Ammon's horn (tissue), 1 donor: ENCODE results near the gene TSPAN9.

Source experiments
- DNase-seq: peaks from one replicate; pipeline ENCODE4 v3.0.0-alpha.2; 2016; ENCODE audit warnings: low spot score

The TSPAN9 gene

DNA sequence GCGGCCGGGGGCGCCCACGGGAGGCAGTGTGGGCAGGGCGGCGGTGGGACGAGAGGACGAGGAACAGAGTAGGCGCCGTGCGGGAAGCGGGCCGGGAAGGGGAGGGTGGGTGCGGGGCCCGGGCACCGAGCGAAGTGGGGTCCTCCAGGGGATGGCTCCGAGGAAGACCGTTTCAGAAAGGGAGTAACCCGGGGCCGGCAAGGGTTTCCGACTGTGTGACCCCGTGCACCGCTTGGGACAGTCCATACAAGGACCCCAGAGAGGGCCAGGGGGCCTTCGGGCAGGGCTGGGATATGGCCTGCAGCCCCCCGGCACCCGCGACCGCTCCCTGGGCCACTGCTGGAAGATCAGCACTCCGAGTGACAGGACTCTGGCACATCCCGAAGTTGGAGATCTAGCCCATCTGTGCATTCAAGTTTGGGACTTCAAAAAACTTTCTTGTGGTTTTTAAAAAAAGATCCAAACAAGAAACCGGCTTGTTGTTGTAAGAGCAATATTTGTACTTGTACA lies 448 bp downstream of the TSPAN9 start:
- no peak for DNase-seq

DNA sequence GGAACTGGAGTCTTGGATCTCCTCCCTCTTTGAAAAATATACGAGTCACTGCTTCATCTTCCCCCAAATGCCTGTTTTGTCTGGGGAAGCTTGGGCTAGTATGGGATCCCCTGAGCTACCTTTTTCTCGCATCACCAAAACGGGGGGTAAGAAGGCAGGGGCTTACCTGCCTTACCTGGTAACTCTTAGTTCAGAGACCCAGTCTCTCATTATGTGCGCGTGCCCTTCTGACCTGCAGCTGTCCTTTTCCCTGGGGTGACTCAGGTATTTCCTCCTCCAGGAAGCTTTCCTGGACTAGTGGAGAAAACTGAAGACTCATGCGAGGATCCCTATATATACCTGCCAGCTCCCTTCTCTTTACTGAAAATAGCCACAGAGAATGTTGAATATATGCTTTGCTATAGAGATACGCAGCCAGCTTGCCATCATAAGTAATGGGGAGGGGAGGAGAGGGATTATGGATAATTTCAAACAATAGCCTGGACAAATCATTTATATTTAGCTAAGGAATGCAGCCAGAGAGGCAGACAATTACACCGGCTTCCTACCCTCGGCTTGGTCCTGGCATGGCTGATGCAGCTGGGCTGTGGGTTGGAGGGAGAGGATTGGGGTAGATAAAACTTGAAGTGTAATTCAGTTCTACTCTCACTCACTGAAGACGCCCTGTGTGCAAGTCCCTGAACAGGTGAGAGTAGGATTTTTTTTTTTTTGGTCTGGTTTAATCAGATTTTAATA lies 1.1 kb downstream of the TSPAN9 start:
- DNase-seq, result no peak

DNA sequence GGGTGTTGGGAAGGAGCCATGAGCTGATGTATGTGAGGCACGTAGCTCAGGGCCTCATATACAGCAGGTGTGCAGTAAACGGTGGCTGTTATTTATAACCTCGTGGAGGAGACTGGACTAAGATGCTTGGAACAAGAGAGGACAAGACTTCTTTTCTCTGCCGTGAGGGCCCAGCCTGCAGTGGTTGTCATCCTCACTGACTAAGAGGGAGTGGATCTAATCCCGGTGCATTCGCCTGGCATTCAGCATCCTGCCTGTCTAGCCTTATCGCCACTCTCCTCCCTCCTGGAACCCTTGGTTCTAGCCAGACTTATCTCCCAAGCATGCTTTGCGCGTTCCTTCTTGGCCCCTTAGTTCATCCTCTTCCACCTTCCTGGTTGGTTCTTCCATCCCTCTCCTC lies 3.9 kb downstream of the TSPAN9 start:
- no peak for DNase-seq

DNA sequence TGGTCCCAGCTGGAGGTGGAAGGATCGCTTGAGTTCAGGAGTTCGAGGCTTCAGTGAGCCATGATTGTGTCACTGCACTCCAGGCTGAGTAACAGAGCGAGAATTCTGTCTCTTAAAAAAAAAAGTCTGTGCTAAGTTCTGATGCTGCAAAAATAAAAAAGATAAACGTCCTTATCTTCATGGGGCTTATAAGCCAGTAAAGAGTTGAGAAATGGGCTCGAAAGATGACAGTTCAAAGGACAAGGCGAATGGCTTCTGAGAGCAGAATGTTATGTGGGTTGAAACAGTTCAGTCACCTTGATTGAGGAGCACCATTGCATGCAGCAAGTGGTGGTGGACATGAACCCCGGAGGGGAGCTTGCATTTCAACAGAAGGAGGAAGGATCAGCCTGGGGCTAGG lies 4.7 kb downstream of the TSPAN9 start:
- DNase-seq, result no peak

DNA sequence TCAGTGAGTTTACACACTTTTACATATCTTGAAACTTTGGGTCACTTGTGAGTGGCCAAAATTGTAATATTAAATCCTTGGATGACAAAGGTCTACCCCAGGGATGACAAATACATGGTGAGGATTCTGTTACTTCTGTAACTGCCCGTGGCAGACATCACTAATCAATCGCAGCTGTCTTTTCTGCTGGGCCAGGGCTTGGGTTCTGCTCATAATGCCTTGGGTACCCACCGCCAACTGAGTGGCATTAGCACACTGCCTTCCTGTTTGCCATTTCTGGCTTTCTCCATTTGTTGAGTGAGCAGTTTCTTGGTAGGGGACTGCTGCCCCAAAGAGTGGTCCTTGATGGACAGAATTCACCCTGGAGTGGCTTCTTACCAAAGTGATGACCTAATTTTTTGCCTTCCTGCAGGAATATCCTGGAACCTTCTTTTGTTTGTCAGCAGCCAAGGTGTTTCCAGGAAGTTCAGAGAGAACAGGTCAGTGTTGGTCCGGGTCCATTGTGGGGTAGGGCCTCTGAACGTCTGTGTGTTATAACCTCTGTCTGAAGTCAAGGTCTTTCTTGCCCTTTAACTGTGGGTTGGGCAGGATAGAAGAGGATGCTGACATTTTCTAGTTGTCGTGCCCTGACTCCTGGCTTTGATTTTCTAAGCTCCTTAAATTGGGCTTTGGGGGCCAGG lies 6.2 kb downstream of the TSPAN9 start:
- DNase-seq, result no peak

DNA sequence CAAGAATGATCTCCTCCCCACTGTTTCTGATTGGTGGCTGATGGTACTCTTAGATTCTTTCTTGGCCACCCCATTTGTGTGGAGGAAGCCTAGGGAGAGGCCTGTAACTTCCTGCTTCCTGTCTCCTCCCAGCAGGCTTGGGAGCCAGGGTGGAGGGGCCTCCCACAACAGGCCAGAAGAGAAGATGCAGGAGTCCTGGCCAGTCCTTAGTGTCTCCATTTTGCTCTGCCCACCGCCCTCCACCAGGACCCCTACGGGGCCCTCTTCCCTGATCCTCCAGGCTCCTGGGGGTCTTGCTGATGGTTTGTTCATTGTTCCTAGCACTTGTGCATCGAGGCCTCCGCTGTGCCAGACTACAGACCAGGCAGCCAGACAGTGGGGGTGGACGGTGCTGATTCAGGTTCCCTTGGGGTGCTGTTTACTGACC lies 6.8 kb downstream of the TSPAN9 start:
- DNase-seq, result no peak

DNA sequence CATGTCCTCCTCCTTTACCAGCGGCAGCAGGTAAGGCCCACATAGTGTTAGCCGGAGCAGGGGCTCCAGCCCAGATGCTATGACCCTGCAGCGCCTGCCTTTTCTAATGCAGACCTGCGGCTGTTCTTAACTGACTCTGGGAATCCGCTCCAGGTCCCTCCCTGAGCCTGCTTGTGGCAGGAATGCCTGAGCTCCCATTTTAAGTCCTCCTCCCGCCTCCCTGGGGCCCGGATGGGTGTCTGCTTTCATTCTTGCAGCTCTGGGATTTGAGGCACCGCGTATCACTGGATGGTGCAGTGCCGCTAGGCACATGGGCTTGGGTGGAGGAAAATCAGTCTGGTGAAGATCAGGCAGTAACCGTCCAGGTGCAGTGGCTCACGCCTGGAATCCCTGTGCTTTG lies 7.6 kb downstream of the TSPAN9 start:
- no peak for DNase-seq

DNA sequence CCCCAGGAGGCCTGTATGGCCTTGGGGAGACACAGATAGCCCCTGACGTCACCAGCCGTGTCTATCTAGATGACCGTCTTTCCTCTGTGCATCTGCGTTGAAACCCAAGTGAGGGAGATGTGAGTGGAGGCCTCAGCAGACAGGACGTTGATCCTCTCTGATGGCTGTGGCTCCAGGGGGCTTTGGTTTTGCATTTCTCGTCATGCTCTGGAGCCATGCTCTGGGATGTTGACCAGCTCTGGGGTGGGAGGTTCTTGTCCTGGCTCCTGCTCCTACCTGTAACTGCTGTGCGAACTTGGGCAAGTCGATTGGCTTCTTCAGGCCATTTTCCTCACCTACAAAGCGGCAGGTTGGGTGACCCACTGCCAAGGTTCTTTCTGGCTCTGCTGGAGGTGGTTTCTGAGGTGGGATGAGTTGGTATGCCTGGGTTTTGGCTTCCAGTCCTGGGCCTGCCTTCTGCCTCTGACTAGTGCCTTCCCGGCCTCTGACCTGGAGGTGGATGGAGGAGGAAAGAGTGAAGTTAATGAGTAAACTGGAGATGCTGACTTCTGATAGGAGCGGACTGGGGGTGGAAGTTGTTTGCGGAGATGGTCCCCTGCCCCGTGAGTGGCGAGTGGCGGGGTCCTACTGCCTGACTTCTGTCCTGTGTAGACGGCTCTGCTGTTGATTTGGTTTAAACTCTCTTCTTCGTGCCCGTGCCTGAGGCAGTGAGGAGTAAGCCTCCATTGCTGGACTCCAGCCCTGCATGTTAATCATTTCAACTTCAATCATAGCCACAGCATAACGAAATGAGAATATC lies 8.4 kb downstream of the TSPAN9 start:
- no peak for DNase-seq

DNA sequence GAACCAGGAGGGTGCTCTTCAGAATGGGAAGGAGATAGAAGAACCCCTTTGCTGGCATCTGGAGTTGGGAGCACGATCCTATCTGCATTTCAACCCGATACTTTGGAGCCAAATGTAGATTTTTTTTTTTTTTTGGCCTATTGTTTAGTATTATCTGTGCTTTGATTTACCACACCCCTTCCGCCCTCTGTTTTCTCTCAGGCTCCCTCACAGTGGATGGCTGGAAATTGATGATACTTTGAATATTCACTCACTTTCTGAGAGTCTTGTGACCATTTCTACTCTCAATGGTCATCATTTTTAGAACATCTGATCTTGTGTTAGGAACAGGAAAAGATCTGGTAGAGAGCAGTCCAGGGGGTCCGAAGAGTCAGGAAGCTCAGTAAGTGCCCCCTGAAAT lies 9.0 kb downstream of the TSPAN9 start:
- no peak for DNase-seq

DNA sequence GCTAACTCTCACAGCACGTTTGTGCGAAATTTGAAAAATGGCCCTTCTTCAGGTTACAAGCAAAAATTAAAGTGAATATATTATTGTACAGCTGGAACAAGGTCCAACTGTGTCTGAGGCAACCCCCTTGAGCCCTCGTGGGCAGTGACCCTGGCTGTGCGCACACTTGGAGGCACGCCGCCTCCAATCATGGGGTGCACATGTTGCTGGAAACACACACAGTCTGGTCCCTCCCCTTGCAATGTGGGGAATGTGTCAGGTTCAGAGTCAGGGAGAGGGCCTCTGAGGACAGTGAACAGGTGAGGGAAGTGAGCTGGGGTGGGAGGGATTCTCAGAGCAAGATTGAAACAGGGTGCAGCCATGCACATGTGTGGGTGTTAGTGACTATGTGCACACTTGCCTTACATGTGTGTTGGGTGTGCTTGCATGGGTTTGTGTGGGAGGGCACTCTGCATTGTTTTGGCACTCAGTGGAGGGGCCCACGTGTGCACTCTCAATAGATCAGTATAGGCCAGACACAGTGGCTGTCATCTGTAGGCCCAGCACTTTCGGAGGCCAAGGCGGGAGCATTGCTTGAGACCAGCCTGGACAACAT lies 9.6 kb downstream of the TSPAN9 start:
- DNase-seq, result no peak

DNA sequence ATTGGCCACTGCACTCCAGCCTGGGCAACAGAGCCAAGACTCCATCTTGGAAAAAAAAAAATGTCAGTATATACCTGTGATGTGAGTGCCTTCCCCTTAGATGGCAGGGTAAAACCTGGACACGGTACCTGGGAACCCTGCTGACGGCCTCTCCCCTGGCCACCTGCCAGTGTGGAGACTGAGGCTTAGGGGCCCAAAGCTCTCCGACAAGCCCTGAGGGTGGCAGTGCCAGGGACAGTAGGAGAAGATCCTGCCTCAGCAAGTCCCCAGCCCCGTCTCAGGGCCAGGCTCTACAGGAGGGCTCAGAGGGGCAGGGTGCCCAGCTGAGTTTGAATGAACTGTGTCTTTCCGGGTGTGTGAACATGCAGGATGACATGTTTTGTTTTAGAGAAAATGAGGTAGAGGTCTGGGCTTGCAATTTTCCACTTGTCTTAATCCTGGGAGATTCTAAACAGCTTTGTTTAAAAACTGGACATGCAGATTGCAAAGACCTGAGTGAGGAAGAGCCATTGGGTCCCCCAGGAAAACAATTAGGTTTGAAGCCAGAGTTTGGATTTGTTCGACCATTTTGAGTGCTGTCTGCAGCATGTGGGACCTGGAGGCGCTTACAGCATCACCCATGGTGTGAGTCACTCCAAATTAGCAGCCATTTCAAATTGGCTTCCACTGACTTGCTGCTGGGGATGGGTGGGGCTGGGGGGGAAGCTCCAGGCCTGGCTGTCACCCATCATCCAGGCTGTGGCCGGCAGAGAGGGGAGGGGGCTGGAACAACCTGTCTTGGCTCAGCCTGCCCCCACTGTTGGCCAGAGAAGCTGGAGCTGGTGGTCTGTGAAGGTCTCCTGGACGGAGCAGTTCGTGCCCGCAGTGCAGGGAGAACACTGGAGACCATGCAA lies 10.8 kb downstream of the TSPAN9 start:
- no peak for DNase-seq

DNA sequence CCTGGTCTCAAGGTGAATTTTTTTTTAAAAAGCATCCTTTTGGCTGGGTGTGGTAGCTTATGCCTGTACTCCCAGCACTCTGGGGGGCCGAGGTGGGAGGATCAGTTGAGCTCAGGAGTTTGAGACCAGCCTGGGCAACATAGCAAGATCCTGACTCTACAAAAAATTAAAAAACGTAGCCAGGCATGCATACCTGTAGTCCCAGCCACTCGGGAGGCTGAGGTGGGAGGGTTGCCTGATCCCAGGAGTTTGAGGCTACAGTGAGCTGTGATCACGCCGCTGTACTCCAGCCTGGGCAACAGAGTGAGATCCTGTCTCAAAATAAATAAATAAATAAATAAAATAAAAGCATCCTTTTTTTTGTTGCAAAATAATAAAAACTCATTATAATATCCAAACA lies 12.4 kb downstream of the TSPAN9 start:
- DNase-seq, result no peak

DNA sequence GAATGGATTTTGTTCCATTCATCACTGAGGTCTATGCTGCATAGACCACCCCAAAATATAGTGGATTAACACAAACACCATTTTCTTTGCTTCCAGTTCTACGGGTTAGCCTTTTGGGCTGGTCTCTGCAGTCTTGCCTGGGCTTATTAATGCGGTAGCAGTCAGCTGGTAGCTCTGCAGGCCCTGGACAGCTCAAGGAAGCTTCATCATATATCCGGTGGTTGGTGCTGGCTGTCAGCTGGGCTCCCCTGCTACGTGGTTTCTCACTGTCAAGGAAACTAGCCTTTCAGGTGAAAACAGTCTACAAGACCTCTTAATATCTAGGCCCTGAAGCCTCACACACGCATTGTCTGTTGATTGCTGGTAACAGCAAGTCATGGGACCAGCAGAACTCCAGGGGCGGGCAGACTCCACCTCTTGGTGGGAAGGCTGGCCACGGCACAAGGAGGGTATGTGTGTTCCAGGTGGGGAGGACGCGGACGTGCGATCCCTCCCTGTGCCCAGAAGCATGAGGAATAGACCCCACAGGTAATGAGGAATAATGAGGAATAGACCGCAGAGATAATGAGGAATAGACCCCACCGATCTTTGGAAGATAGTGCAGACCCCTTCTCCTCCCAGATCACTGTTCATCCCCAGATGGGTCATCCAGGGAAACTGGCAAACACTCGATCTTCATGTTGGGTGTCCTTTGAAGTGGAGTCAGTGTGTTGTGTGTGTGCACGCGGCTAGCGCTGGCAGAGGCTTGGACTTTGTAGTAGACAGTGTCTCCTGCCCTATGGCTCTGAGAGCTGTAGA lies 13.3 kb downstream of the TSPAN9 start:
- no peak for DNase-seq

DNA sequence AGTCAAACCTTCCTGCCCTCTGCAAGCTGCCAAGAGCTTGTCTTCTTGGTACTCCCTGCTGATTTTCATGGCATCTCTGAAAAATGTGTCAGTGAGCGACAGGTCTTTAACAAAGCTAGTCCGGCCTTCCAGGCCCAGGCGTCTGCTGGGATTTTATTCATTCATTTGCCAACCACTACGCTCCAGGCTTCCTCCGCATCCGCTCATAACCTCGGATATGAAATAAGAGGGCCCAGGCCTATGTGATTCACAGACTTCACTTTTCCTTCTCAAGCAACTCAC lies 13.8 kb downstream of the TSPAN9 start:
- no peak for DNase-seq

DNA sequence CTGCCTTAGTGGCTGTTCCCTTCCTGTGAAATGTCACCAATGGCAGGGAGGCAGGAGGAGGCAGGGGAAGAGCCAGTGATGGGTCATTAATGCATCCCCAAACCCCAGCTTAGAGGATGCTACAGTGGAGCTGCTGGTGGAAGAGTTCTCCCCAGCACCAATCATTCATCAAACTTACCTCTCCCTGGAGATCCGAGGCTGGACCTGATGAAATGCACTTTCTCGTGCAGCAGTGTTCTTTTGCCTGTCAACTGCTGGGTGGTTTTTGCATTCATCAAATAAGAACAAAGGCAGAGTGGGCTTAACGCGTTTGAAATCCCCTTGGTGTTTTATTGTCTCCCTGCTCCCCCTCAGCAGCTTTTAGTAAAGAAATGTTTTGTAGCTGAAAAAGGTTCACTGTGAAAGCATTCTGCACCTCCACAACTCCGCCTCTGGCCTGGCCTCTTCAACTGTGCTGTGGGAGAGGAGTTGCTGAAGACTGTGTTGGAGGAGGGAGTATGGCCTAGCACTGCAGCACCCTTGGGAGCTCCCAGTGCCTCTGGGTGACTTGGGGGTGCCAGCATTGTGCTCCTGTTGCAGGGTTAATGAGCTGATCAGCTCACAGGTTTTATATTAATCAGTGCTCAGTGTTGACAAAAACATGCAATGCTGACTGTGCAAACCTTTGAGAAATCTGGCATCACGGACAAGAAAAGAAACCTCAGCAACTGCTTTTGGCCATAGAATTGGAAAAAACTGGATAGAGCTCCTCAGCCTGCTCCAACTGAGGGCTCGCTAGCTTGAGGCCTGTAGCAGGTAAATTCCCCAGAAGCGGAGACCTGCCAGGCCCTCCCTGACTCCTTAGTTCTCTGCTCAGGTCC lies 14.4 kb downstream of the TSPAN9 start:
- DNase-seq, result no peak

DNA sequence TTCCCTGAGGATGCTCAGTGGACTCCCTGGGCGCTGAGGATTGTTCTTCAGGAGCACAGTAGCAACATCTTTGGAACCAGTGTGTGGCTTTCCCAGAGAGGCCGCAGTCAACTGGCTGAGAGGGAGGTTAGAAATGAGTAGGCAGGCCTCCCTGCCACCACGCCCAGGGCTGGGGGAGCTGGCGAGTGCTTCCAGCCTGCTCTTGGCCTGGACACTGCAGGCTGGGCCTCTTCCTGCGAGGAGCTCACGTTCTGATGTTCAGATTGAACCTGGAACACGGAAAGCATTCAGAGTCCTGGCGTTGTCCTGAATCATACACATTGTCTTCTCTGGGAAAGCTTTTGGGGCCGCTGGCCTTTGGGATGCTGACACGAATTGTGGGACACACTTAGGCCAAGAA lies 15.6 kb downstream of the TSPAN9 start:
- DNase-seq, result no peak

DNA sequence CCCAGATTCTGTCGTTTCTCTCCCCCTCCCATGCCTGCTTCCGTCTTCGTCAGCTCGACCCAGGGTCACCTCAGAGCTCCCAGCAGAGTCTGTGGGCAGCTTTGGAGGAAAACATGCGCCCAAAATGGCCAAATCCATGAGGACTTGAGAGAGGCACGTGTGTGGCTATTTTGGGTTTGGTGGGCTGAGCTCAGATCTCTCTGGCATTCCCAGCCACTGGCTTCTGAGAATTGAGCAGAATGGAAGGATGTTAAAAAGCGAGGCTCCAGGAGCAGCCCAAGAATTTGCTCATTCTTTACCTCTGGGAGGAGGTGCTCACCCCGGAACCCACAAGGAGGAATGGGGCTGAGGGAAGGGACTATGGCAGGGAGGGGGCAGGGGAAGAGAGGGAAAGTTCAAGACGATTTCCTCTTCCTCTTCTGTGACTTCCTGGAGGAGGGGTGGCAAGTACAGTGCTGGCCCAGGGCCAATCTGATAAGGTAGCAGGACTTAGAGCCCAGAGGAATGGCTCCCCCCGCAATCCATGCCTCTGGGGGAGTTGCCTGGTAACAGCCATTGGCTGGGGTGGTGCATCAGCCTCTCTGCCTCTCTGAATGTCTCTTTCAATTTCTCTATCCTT lies 20.1 kb downstream of the TSPAN9 start:
- DNase-seq, result no peak

DNA sequence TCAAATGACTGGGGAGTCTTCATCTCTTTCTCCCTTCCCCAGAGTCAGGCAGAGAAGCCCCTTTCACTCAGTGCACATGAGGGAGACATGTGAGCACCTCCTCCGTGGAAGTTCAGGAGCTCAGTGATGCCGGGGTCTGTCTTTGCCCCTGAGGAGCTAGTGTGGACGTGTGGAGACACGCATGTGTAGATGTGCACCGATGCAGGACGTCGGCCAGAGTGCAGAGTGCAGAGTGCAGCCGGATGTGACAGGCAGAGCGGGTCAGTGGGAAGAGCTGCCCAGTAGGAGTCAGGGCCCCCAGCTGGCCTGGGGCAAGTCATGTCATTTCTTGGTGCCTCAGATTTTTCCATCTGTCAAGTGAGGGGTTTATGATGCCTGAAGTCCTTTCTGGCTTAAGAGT lies 20.7 kb downstream of the TSPAN9 start:
- no peak for DNase-seq

DNA sequence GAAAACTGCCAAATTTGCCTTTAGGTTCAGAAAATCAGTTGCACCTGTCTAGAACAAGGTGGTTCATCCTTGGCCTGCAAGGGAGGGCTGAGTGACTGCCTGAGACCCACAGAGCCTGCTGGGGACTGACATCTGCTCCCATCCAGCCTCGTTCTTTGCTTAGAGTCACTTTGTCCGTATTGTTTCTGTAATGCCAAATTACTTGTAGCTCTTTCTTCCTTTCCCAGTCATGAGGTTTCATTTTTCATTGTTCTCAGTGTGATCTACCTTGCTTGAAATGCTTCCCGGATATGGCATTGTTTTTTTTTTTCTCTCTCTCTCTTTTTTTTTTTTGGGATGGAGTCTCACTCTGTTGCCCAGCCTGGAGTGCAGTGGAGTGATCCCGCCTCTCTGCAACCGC lies 21.3 kb downstream of the TSPAN9 start:
- DNase-seq, result no peak
